ENCODE data around the gene RRAS.

- TF ChIP-seq, protein P1, sequence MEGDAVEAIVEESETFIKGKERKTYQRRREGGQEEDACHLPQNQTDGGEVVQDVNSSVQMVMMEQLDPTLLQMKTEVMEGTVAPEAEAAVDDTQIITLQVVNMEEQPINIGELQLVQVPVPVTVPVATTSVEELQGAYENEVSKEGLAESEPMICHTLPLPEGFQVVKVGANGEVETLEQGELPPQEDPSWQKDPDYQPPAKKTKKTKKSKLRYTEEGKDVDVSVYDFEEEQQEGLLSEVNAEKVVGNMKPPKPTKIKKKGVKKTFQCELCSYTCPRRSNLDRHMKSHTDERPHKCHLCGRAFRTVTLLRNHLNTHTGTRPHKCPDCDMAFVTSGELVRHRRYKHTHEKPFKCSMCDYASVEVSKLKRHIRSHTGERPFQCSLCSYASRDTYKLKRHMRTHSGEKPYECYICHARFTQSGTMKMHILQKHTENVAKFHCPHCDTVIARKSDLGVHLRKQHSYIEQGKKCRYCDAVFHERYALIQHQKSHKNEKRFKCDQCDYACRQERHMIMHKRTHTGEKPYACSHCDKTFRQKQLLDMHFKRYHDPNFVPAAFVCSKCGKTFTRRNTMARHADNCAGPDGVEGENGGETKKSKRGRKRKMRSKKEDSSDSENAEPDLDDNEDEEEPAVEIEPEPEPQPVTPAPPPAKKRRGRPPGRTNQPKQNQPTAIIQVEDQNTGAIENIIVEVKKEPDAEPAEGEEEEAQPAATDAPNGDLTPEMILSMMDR (IDR thresholded peaks at IDR 0.05) = no peak
- no peak for TF ChIP-seq POLR2A (IDR thresholded peaks at IDR 0.05)
Measured at GRCh38 chr19:49592486-49593232, 47.3 kb downstream of the RRAS start.

Data from adrenal gland (tissue), 5 donors.